Mammary epithelial cell (primary cell): ENCODE data around the gene BCDIN3D.

Source experiments
- CTCF ChIP-seq, 2 donors: IDR thresholded peaks in 1 of 2; conservative IDR thresholded peaks in 1 of 2; 2 replicates each; pipeline ENCODE4 v1.5.1; 2011 to 2012; ENCODE audit warnings: inconsistent platforms in 2 of 2, low read length in 2 of 2, mild to moderate bottlenecking in 2 of 2, control low read depth in 1 of 2, low read depth in 1 of 2; ENCODE audit not compliant: insufficient read depth in 1 of 2; ENCODE audit errors: extremely low read depth in 1 of 2
- EZH2 ChIP-seq: IDR thresholded peaks from 2 replicates; pipeline ENCODE4 v1.6.1; 2012; ENCODE audit warnings: low read length, inconsistent platforms, borderline replicate concordance

- TF ChIP-seq CTCF (conservative IDR thresholded peaks at IDR 0.05 in 1 of 2, IDR thresholded peaks at IDR 0.05 in 1 of 2; ENCODE audit: extremely low read depth in 1 of 2, insufficient read depth in 1 of 2, low read depth in 1 of 2, low read length in 2 of 2) (no peak), EZH2 (no peak)
Observed at GRCh38 chr12:49843411-49843810, 505 bp upstream of the BCDIN3D start.
